Stimulated activated CD4-positive, alpha-beta T cell treated with anti-CD3 and anti-CD28 coated beads, Interleukin-12 subunit alpha, Interleukin-12 subunit beta, amount 100 ng/mL, for 24 hours (primary cell): ENCODE results near the gene CYP4A22.
"Not testable (repeated sequence)": the region's sequence is repeated elsewhere in the genome, so short reads cannot be mapped to it uniquely, and the experiment has no call there.

Experiments
- DNase-seq, 2 experiments: peaks; one replicate each; pipeline ENCODE4 v3.0.0-alpha.2; 2020; ENCODE audit warnings: low read depth in 2 of 2

The CYP4A22 gene

DNA sequence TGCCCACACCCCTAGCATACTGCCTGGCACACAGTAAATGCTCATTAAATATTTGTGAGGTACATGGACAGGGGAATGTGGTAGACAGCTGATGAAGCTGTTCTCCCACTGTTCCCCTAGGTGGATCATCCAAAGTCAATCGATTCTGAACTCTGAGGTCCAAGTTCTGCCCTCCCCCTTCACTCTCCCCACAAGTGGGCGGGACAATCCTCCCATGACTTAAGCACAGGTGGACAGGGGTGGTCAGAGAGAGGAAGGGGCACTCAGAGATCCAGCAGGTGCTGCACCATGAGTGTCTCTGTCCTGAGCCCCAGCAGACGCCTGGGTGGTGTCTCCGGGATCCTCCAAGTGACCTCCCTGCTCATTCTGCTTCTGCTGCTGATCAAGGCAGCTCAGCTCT, at the start of gene CYP4A22:
CYP4A22 (plus strand) TSS at position 244 of the 400 bp plus-strand sequence; CDS start at position 289, 45 bp downstream.
- DNase-seq, result no peak

DNA sequence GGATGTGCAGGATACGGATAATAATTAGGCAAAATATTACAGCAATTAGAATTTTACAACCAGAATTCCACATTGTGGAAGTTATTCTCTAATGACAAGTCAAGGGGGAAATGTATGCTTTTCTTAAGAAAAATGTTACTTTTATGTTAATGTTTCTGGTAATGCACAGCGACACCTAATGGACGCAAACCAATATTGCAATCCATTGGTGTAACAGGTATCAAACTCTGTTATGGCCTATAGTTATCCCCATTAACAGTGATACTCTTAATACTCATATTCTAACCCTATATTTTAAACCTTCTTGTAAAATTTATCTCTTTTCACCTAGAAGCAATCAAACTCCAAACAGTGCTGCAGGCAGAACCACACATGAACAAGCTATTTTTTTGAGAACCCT, 47.9 kb upstream of the CYP4A22 start:
- DNase-seq, result peak in 1 of 2 experiments; percentile 31

GRCh38 chr1:47091476-47091875, 45.8 kb upstream of the CYP4A22 start:
- not testable (repeated sequence) for DNase-seq

DNA sequence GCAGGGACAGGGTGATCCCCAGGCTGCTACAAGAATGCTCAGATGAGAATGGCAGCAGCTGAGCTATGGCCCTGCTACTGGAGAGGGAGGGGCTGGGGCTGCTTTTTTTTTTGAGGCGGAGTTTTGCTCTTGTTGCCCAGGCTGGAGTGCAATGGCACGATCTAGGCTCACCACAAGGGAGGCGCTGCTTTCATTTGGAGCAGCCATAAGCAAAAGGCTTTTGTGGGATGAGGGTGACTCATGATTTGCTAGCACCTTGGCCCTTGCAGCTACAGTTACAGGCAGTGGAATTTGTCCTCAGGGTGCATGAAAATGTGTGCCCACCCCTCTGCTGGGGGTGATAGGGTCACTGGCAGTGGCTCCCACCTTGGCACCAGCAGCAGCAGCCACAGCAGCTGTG, 32.4 kb upstream of the CYP4A22 start:
- no peak for DNase-seq

- DNase-seq, result no peak
These were observed 30.4 kb upstream of the CYP4A22 start for GRCh38 chr1:47106792-47107191.

GRCh38 chr1:47107851-47108574, 29.2 kb upstream of the CYP4A22 start:
- DNase-seq, result not testable (repeated sequence)

DNA sequence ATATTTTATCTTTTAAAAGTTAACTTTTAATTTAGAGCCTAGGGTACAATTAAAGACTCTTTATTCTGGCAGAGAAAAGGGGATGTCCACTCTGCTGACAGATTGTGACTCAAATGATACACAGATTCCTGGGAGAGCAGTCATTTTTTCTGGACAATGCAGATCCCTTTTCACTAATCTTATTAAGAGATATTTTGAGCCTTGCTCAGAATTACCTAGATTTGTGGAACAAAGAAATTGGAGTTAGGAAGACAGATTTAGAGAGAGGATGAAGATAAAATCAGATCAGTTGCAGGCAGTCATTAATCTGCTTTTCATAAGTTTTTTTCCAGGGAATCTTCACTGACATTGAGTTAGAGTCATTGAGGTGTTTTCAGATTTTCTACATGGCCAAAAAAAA, 27.8 kb upstream of the CYP4A22 start:
- not testable (repeated sequence) for DNase-seq

DNA sequence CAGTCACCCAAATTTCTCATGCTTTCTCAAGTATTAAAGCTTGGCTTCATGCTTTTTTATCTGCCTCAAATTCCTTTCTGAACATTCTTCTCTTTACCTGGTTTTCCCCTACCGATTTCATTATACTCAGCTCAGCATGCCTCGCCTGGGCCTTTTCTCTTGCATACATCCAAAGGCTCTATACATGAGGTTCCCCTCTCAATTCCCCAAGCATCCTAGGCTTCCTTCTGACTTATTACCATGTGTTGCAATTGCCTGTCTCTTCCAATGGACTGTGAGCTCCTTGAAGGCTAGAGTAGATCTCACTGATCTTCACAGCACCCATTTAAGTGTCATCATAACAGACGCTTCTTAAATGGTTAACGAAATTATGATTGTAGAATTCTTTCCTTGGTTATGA, 24.1 kb upstream of the CYP4A22 start:
- no peak for DNase-seq

DNA sequence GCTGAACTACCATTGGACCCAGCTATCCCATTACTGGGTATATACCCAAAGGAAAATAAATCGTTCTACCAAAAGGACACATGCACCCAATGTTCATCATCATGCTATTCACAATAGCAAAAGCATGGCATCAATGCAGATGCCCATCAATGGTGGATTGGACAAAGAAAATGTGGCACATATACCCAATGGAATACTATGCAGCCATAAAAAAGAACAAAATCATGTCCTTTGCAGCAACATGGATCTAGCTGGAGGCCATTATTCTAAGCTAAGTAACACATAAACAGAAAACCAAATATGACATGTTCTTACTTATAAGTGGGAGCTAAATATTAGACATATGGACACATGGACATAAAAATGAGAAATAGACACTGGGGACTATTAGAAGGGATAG, 16.2 kb upstream of the CYP4A22 start:
- DNase-seq, result not testable (repeated sequence)

- DNase-seq, result not testable (repeated sequence)
These were observed 12.4 kb upstream of the CYP4A22 start for GRCh38 chr1:47124834-47125233.

GRCh38 chr1:47126997-47127396, 10.2 kb upstream of the CYP4A22 start:
- DNase-seq, result not testable (repeated sequence)

DNA sequence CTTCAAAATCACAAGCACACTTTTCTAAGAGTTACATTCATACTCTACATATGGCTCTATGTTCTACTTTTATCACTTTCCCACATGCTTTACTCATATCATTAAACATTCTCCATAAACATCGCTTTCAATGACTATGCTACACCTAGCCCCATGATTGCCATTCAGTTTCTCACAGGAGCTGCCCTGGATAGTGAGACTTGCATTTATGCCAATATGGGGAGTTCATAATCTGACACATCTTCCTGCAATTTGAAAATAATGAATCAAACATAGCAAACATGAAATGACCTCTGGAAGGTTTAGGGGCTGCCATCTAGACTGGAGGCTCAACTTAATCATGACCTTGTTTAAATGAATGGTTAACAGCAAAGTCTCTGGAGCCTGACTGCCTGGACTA, 9.0 kb upstream of the CYP4A22 start:
- DNase-seq, result no peak

- DNase-seq, result not testable (repeated sequence)
These were observed 8.4 kb upstream of the CYP4A22 start for GRCh38 chr1:47128854-47129253.

GRCh38 chr1:47129489-47130230, 7.6 kb upstream of the CYP4A22 start:
- not testable (repeated sequence) for DNase-seq

GRCh38 chr1:47132665-47133064, 4.6 kb upstream of the CYP4A22 start:
- not testable (repeated sequence) for DNase-seq

- DNase-seq, result no peak
These were observed 829 bp downstream of the CYP4A22 start for GRCh38 chr1:47137925-47138615.

DNA sequence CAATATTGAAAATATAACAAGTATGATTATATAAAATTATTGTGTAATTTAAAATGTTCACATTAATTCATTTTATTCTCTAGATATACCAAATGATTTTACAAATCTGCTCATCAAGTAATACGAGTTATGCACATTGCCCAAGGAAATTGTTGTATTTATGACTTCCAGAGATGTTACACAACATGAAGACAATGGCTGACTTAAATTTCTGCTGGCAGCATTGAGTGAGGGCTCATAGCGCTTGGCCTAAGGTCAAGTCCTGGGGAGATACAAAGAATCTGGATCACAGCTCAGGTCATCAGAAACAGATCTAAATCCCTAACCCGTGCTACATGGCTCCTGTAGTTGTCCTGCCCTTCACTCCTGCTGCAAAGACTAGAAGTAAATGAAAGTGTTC, 3.1 kb downstream of the CYP4A22 start:
- DNase-seq, result not testable (repeated sequence)

GRCh38 chr1:47143654-47144053, 6.4 kb downstream of the CYP4A22 start:
- DNase-seq, result not testable (repeated sequence)

GRCh38 chr1:47146495-47146894, 9.3 kb downstream of the CYP4A22 start:
- DNase-seq, result not testable (repeated sequence)

- no peak for DNase-seq
These were observed 10.0 kb downstream of the CYP4A22 start for GRCh38 chr1:47147047-47147785.

GRCh38 chr1:47149162-47149561, 11.9 kb downstream of the CYP4A22 start:
- DNase-seq, result not testable (repeated sequence)

- DNase-seq, result not testable (repeated sequence)
These were observed 19.2 kb downstream of the CYP4A22 start for GRCh38 chr1:47156457-47156856.
